ENCODE measurements around the gene KPNA6.

The KPNA6 gene

GRCh38 chr1:32221581-32221979 lies 113.7 kb downstream of the KPNA6 start:
- no peak for DNase-seq

DNA sequence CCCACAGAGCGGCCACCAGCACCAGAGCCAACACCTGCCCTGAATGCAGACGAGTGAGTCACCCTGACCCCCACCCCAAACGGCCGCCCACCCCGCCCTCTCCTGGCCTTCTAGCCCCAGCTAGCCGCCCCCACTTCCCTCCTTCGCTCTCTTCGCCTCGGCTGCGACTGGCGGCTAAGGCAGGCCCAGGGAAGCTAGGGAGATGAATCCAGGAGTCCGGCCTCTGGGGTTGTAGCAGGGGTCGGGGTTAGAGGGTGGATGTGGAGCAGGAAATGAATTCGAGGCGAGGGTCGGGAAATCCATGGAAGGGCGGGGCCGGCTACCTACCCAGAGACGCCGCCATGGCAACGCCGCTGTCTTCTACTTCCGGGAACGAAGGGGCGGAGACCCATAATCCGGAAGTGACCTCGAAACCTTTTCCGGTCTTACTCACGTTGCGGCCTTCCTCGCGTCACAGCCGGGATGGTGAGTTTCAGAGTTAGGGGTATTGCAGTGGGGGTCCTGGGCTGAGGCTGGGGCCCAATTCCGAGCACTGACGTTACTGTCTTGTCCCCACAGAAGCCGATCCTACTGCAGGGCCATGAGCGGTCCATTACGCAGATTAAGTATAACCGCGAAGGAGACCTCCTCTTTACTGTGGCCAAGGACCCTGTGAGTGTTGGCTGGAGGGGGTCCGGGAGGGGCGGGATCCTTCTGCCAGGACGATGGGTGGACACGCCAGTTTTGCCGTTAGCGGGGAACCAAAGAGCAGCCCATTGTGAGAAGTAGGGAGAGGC lies 114.3 kb downstream of the KPNA6 start, which contains the start of the genes EIF3I and TMEM234:
TSS of gene EIF3I (plus strand) at position 428 of the 776 bp plus-strand sequence. CDS start at position 463, 35 bp downstream.
TSS of gene TMEM234 (minus strand) at position 374 of the 776 bp plus-strand sequence. CDS start at position 343, 31 bp downstream.
- peak; percentile 96 for DNase-seq

GRCh38 chr1:32223683-32224082 lies 115.8 kb downstream of the KPNA6 start:
- DNase-seq = no peak

GRCh38 chr1:32224285-32224684 lies 116.4 kb downstream of the KPNA6 start:
- DNase-seq = no peak

Data from femur (tissue), 1 donor.